ENCODE data around the gene FYB1. TPM values are rescaled to one million over a fixed set of nuclear protein-coding genes. Genes with fewer than 3 reads are reported as not detected.
"Not testable (repeated sequence)": the region's sequence is repeated elsewhere in the genome, so short reads cannot be mapped to it uniquely, and the experiment has no call there.

FYB1 gene
- total RNA-seq, 1 donor from 2014 or later, result 0.31 TPM

- peaks cover 4% of the 10 kb centered on the region for H3K27me3 Mint-ChIP-seq (ENCODE audit: unreplicated experiment)
- peaks cover 2% of the 10 kb centered on the region for H3K4me1 Mint-ChIP-seq (ENCODE audit: unreplicated experiment)
- H3K27ac Mint-ChIP-seq (ENCODE audit: unreplicated experiment), result no peak overlapping the region
- no peaks in the 10 kb centered on the region for H3K9me3 Mint-ChIP-seq (ENCODE audit: unreplicated experiment)
- H3K4me3 Mint-ChIP-seq (ENCODE audit: unreplicated experiment), result no peak overlapping the region
- TF ChIP-seq CTCF (IDR thresholded peaks at IDR 0.05; ENCODE audit: unreplicated experiment), result no peak
- DNase-seq (ENCODE audit: low spot score), result no peak
- no peaks in the 10 kb centered on the region for H3K36me3 Mint-ChIP-seq (ENCODE audit: low read depth, unreplicated experiment)
Observed at GRCh38 chr5:39185761-39186160, 33.6 kb downstream of the FYB1 start.

GRCh38 chr5:39179561-39179960 lies 39.8 kb downstream of the FYB1 start:
- not testable (repeated sequence) for H3K27ac Mint-ChIP-seq (ENCODE audit: unreplicated experiment); H3K27me3 Mint-ChIP-seq (ENCODE audit: unreplicated experiment); H3K36me3 Mint-ChIP-seq (ENCODE audit: low read depth, unreplicated experiment); H3K4me3 Mint-ChIP-seq (ENCODE audit: unreplicated experiment); H3K9me3 Mint-ChIP-seq (ENCODE audit: unreplicated experiment); DNase-seq (ENCODE audit: low spot score)
- peaks cover 10% of the 10 kb centered on the region for H3K4me1 Mint-ChIP-seq (ENCODE audit: unreplicated experiment)

- H3K36me3 Mint-ChIP-seq (ENCODE audit: low read depth, unreplicated experiment), result no peaks in the 10 kb centered on the region
- no peak for DNase-seq (ENCODE audit: low spot score)
- H3K27ac Mint-ChIP-seq (ENCODE audit: unreplicated experiment), result no peak overlapping the region
- no peak for TF ChIP-seq CTCF (IDR thresholded peaks at IDR 0.05; ENCODE audit: unreplicated experiment)
- H3K4me3 Mint-ChIP-seq (ENCODE audit: unreplicated experiment), result no peak overlapping the region
- H3K9me3 Mint-ChIP-seq (ENCODE audit: unreplicated experiment), result no peaks in the 10 kb centered on the region
- peaks cover 2% of the 10 kb centered on the region for H3K27me3 Mint-ChIP-seq (ENCODE audit: unreplicated experiment)
- H3K4me1 Mint-ChIP-seq (ENCODE audit: unreplicated experiment), result peaks cover 10% of the 10 kb centered on the region
Observed at GRCh38 chr5:39178861-39179260, 40.5 kb downstream of the FYB1 start.

GRCh38 chr5:39178171-39178570 lies 41.2 kb downstream of the FYB1 start:
- no peaks in the 10 kb centered on the region for H3K9me3 Mint-ChIP-seq (ENCODE audit: unreplicated experiment)
- peaks cover 2% of the 10 kb centered on the region for H3K27me3 Mint-ChIP-seq (ENCODE audit: unreplicated experiment)
- DNase-seq (ENCODE audit: low spot score), result no peak
- TF ChIP-seq CTCF (IDR thresholded peaks at IDR 0.05; ENCODE audit: unreplicated experiment), result no peak
- peaks cover 10% of the 10 kb centered on the region for H3K4me1 Mint-ChIP-seq (ENCODE audit: unreplicated experiment)
- H3K4me3 Mint-ChIP-seq (ENCODE audit: unreplicated experiment), result no peak overlapping the region
- H3K27ac Mint-ChIP-seq (ENCODE audit: unreplicated experiment), result no peak overlapping the region
- H3K36me3 Mint-ChIP-seq (ENCODE audit: low read depth, unreplicated experiment), result no peaks in the 10 kb centered on the region

- Mint-ChIP-seq H3K4me3 (ENCODE audit: unreplicated experiment) (no peak overlapping the region), H3K9me3 (ENCODE audit: unreplicated experiment) (no peaks in the 10 kb centered on the region), H3K4me1 (ENCODE audit: unreplicated experiment) (peaks cover 10% of the 10 kb centered on the region), H3K27me3 (ENCODE audit: unreplicated experiment) (peaks cover 2% of the 10 kb centered on the region), H3K27ac (ENCODE audit: unreplicated experiment) (no peak overlapping the region), H3K36me3 (ENCODE audit: low read depth, unreplicated experiment) (no peaks in the 10 kb centered on the region)
- DNase-seq (ENCODE audit: low spot score), result no peak
- no peak for TF ChIP-seq CTCF (IDR thresholded peaks at IDR 0.05; ENCODE audit: unreplicated experiment)
Observed at GRCh38 chr5:39177631-39177964, 41.8 kb downstream of the FYB1 start.
